ENCODE results near the gene FAM234B. TPM values are rescaled to one million over a fixed set of nuclear protein-coding genes. Genes with fewer than 3 reads are reported as not detected.
"Not testable (repeated sequence)": the region's sequence is repeated elsewhere in the genome, so short reads cannot be mapped to it uniquely, and the experiment has no call there.

The FAM234B gene
- total and polyA plus RNA-seq, 7 donors = 0.89 to 4.0 (median 2.1) TPM

GRCh38 chr12:13028825-13029570 lies 15.2 kb upstream of the FAM234B start:
- no peaks in the 10 kb centered on the region for H3K9me3 ChIP-seq
- no peak for DNase-seq

GRCh38 chr12:13030541-13031291 lies 13.5 kb upstream of the FAM234B start:
- no peaks in the 10 kb centered on the region for H3K36me3 ChIP-seq (ENCODE audit: insufficient read depth in 1 of 2, low read depth in 1 of 2)
- TF ChIP-seq, protein P1, sequence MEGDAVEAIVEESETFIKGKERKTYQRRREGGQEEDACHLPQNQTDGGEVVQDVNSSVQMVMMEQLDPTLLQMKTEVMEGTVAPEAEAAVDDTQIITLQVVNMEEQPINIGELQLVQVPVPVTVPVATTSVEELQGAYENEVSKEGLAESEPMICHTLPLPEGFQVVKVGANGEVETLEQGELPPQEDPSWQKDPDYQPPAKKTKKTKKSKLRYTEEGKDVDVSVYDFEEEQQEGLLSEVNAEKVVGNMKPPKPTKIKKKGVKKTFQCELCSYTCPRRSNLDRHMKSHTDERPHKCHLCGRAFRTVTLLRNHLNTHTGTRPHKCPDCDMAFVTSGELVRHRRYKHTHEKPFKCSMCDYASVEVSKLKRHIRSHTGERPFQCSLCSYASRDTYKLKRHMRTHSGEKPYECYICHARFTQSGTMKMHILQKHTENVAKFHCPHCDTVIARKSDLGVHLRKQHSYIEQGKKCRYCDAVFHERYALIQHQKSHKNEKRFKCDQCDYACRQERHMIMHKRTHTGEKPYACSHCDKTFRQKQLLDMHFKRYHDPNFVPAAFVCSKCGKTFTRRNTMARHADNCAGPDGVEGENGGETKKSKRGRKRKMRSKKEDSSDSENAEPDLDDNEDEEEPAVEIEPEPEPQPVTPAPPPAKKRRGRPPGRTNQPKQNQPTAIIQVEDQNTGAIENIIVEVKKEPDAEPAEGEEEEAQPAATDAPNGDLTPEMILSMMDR (IDR thresholded peaks at IDR 0.05) = no peak
- ATAC-seq (no peak), DNase-seq (no peak)
- H3K9me3 ChIP-seq = no peaks in the 10 kb centered on the region
- no peak overlapping the region for H3K4me3 ChIP-seq
- no peaks in the 10 kb centered on the region for H3K27me3 ChIP-seq (ENCODE audit: insufficient read depth in 3 of 3, low read length in 2 of 3)
- H3K27ac ChIP-seq = no peak overlapping the region
- intact Hi-C loops (cut with DNase I) = no loop called here
- H3K4me1 ChIP-seq = no peaks in the 10 kb centered on the region
- 73 to 77% (median 74%) methylated on average over 9 of the region's 9 CpGs for WGBS, 3 donors

More at GRCh38 chr12:13028825-13029570, 15.2 kb upstream of the FAM234B start:
- Histone ChIP-seq H3K27me3 (ENCODE audit: insufficient read depth in 3 of 3, low read length in 2 of 3) (no peaks in the 10 kb centered on the region), H3K27ac (no peak overlapping the region), H3K4me1 (no peaks in the 10 kb centered on the region), H3K4me3 (no peak overlapping the region), H3K36me3 (ENCODE audit: insufficient read depth in 1 of 2, low read depth in 1 of 2) (no peaks in the 10 kb centered on the region)
- WGBS, 3 donors = 36 to 47% (median 38%) methylated on average over 4 of the region's 4 CpGs
- intact Hi-C loops (cut with DNase I) = loop anchor here in 1 of 2 donors (10.0 kb wide), 1 partner anchor 186 kb away; no protein-coding TSS in a partner anchor
- TF ChIP-seq, protein P1 (IDR thresholded peaks at IDR 0.05) = no peak
- ATAC-seq = peak in 1 of 4 donors; percentile 43

- TF ChIP-seq, protein P1 (IDR thresholded peaks at IDR 0.05) = no peak
- Histone ChIP-seq H3K27me3 (ENCODE audit: insufficient read depth in 3 of 3, low read length in 2 of 3) (no peaks in the 10 kb centered on the region), H3K9me3 (no peaks in the 10 kb centered on the region), H3K36me3 (ENCODE audit: insufficient read depth in 1 of 2, low read depth in 1 of 2) (no peaks in the 10 kb centered on the region), H3K4me1 (no peaks in the 10 kb centered on the region), H3K4me3 (no peak overlapping the region), H3K27ac (no peak overlapping the region)
- intact Hi-C loops (cut with DNase I) = no loop called here
- no peak for ATAC-seq
- 93 to 97% (median 96%) methylated on average over 2 of the region's 2 CpGs for WGBS, 3 donors
- no peak for DNase-seq
Measured at GRCh38 chr12:13032164-13032563, 12.0 kb upstream of the FAM234B start.

DNA sequence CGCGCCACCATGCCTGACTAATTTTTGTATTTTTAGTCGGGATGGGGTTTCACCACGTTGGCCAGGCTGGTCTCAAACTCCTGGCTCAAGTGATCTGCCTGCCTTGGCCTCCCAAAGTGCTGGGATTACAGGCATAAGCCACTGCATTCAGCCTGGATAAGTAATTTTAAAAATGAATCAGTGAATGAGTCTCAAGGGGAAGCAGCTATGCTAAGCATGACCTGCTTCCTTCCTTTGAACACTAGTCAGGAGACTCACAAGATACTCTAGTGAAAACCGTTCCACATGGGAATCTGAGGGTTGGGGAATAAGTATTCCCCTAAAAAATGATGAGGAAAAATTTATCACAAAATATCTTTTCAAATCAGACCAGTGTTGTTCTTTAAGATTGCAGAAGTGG lies 10.7 kb upstream of the FAM234B start:
- no peaks in the 10 kb centered on the region for H3K36me3 ChIP-seq (ENCODE audit: insufficient read depth in 1 of 2, low read depth in 1 of 2)
- DNase-seq = no peak

DNA sequence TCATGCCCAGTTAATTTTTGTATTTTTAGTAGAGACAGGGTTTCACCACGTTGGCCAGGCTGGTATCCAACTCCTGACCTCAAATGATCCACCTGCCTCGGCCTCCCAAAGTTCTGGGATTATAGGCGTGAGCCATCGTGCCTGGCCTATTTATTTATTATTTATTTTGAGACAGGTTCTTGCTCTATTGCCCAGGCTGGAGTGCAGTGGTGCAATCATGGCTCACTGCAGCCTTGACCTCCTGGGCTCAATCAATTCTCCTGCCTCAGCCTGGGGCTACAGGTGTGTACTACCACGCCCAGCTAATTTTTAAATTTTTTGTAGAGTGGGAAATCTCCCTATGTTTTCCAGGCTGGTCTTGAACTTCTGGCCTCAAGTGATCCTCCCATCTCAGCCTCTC lies 8.8 kb upstream of the FAM234B start:
- H3K27ac ChIP-seq; DNase-seq; H3K4me1 ChIP-seq; H3K4me3 ChIP-seq; ATAC-seq; H3K9me3 ChIP-seq; intact Hi-C loops (cut with DNase I); H3K36me3 ChIP-seq (ENCODE audit: insufficient read depth in 1 of 2, low read depth in 1 of 2); H3K27me3 ChIP-seq (ENCODE audit: insufficient read depth in 3 of 3, low read length in 2 of 3): not testable (repeated sequence)
- 69 to 81% (median 81%) methylated on average over 5 of the region's 5 CpGs for WGBS, 3 donors

More for the DNA sequence above, 10.7 kb upstream of the FAM234B start:
- TF ChIP-seq, protein P1 (IDR thresholded peaks at IDR 0.05) = no peak
- Histone ChIP-seq H3K4me3 (no peak overlapping the region), H3K27me3 (ENCODE audit: insufficient read depth in 3 of 3, low read length in 2 of 3) (no peaks in the 10 kb centered on the region), H3K4me1 (no peaks in the 10 kb centered on the region), H3K9me3 (no peaks in the 10 kb centered on the region), H3K27ac (no peak overlapping the region)
- peak in 3 of 4 donors; percentile 57 to 73 (median 60) for ATAC-seq
- intact Hi-C loops (cut with DNase I) = no loop called here
- 19 to 24% (median 22%) methylated on average over 5 of the region's 5 CpGs for WGBS, 3 donors
